ENCODE results near the gene CNTFR.

DNA sequence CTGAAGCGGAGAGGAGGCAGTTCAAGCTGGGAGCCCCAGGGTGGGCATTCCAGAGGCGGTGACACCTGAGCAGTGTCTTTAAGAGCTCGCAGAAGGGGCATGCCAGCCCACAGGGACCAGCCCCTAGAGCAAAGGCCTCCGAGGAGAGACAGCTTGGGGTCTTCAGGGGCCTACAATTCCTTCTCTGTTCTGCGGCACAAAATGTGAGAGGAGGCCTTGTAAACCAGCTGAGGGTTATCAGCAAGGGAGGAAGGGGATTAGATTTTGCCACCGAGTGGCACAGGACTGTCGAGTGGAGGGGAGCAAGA is 48.6 kb upstream of the CNTFR start:
- TF ChIP-seq, protein P1, sequence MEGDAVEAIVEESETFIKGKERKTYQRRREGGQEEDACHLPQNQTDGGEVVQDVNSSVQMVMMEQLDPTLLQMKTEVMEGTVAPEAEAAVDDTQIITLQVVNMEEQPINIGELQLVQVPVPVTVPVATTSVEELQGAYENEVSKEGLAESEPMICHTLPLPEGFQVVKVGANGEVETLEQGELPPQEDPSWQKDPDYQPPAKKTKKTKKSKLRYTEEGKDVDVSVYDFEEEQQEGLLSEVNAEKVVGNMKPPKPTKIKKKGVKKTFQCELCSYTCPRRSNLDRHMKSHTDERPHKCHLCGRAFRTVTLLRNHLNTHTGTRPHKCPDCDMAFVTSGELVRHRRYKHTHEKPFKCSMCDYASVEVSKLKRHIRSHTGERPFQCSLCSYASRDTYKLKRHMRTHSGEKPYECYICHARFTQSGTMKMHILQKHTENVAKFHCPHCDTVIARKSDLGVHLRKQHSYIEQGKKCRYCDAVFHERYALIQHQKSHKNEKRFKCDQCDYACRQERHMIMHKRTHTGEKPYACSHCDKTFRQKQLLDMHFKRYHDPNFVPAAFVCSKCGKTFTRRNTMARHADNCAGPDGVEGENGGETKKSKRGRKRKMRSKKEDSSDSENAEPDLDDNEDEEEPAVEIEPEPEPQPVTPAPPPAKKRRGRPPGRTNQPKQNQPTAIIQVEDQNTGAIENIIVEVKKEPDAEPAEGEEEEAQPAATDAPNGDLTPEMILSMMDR (conservative IDR thresholded peaks at IDR 0.05; ENCODE audit: low read depth in 2 of 2) = no peak
- TF ChIP-seq, protein P2, sequence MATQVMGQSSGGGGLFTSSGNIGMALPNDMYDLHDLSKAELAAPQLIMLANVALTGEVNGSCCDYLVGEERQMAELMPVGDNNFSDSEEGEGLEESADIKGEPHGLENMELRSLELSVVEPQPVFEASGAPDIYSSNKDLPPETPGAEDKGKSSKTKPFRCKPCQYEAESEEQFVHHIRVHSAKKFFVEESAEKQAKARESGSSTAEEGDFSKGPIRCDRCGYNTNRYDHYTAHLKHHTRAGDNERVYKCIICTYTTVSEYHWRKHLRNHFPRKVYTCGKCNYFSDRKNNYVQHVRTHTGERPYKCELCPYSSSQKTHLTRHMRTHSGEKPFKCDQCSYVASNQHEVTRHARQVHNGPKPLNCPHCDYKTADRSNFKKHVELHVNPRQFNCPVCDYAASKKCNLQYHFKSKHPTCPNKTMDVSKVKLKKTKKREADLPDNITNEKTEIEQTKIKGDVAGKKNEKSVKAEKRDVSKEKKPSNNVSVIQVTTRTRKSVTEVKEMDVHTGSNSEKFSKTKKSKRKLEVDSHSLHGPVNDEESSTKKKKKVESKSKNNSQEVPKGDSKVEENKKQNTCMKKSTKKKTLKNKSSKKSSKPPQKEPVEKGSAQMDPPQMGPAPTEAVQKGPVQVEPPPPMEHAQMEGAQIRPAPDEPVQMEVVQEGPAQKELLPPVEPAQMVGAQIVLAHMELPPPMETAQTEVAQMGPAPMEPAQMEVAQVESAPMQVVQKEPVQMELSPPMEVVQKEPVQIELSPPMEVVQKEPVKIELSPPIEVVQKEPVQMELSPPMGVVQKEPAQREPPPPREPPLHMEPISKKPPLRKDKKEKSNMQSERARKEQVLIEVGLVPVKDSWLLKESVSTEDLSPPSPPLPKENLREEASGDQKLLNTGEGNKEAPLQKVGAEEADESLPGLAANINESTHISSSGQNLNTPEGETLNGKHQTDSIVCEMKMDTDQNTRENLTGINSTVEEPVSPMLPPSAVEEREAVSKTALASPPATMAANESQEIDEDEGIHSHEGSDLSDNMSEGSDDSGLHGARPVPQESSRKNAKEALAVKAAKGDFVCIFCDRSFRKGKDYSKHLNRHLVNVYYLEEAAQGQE (IDR thresholded peaks at IDR 0.05; ENCODE audit: unreplicated experiment) = no peak
- TF ChIP-seq EZH2phosphoT487 (IDR thresholded peaks at IDR 0.05; ENCODE audit: unreplicated experiment) (no peak), NANOG (IDR thresholded peaks at IDR 0.05; ENCODE audit: borderline replicate concordance) (no peak), POLR2AphosphoS5 (IDR thresholded peaks at IDR 0.05; ENCODE audit: low read depth) (no peak), EZH2 (IDR thresholded peaks at IDR 0.05; ENCODE audit: low read depth, unreplicated experiment) (no peak), STAT1 (IDR thresholded peaks at IDR 0.05; ENCODE audit: unreplicated experiment) (no peak), CREB1 (CRISPR knock-in tag; IDR thresholded peaks at IDR 0.05; ENCODE audit: low read depth) (no peak), JUNB (IDR thresholded peaks at IDR 0.05; ENCODE audit: unreplicated experiment) (no peak), ZNF331 (CRISPR knock-in tag; IDR thresholded peaks at IDR 0.05; ENCODE audit: low read depth) (no peak), ZNF114 (CRISPR knock-in tag; IDR thresholded peaks at IDR 0.05) (no peak)
- TF ChIP-seq, protein P3, sequence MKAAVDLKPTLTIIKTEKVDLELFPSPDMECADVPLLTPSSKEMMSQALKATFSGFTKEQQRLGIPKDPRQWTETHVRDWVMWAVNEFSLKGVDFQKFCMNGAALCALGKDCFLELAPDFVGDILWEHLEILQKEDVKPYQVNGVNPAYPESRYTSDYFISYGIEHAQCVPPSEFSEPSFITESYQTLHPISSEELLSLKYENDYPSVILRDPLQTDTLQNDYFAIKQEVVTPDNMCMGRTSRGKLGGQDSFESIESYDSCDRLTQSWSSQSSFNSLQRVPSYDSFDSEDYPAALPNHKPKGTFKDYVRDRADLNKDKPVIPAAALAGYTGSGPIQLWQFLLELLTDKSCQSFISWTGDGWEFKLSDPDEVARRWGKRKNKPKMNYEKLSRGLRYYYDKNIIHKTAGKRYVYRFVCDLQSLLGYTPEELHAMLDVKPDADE (IDR thresholded peaks at IDR 0.05) = no peak

Data from GM23338 (cell line).